C4-2B (cell line): ENCODE measurements around the gene DNM1.

Experiments
- H3K27ac ChIP-seq: fragments of 450-650 bp; 2 replicates; pipeline ENCODE4 v1.5.1; 2017
- CTCF ChIP-seq: fragments of 450-650 bp; conservative IDR thresholded peaks from 2 replicates; pipeline ENCODE4 v1.5.1; 2017; ENCODE audit warnings: mild to moderate bottlenecking
- ZFX ChIP-seq: fragments of 450-650 bp; IDR thresholded peaks from 2 replicates; pipeline ENCODE4 v1.6.1; 2017

Gene DNM1

GRCh38 chr9:128288273-128289004, 85.3 kb downstream of the DNM1 start:
- TF ChIP-seq CTCF (no peak), ZFX (no peak)
- no peak overlapping the region for H3K27ac ChIP-seq

- no peak overlapping the region for H3K27ac ChIP-seq
- TF ChIP-seq CTCF (no peak), ZFX (no peak)
These were observed 88.8 kb downstream of the DNM1 start for GRCh38 chr9:128292009-128292408.

- no peak overlapping the region for H3K27ac ChIP-seq
- no peak for TF ChIP-seq ZFX
- TF ChIP-seq CTCF: no peak
These were observed 89.9 kb downstream of the DNM1 start for GRCh38 chr9:128293091-128293490.

GRCh38 chr9:128294142-128294541, 91.0 kb downstream of the DNM1 start:
- no peak for TF ChIP-seq ZFX
- no peak for TF ChIP-seq CTCF
- no peak overlapping the region for H3K27ac ChIP-seq

- TF ChIP-seq CTCF: no peak
- TF ChIP-seq ZFX: no peak
- H3K27ac ChIP-seq: no peak overlapping the region
These were observed 93.4 kb downstream of the DNM1 start for GRCh38 chr9:128296340-128297220.

GRCh38 chr9:128297221-128297773, 94.1 kb downstream of the DNM1 start:
- H3K27ac ChIP-seq: no peak overlapping the region
- no peak for TF ChIP-seq CTCF
